Stimulated activated CD4-positive, alpha-beta T cell treated with anti-CD3 and anti-CD28 coated beads, Interleukin-4, amount 100 ng/mL, for 48 hours (primary cell): ENCODE measurements around the gene DGKE.

Source experiments
- DNase-seq, 2 donors: peaks; one replicate each; pipeline ENCODE4 v3.0.0-alpha.2; 2020; ENCODE audit warnings: low read depth in 2 of 2

The DGKE gene

DNA sequence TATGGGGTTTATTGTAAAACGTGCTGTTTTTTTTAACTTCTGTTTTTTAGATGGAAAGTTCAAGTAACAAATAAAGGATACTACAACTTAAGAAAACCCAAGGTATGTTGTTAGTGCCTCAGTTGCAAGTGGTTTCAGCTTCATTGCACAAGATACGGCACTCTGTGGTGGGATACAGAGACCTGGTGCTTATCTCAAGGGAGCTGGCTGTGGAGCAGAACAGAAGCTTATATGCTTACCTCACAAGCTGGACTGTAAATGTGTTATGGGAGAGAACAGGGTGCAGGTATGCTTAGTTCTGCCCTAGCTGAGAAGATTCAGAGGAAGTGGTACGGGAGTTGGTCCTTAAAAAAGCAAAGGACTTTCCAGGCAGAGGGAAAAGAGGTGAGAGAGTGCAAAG lies 15.2 kb downstream of the DGKE start:
- no peak for DNase-seq

DNA sequence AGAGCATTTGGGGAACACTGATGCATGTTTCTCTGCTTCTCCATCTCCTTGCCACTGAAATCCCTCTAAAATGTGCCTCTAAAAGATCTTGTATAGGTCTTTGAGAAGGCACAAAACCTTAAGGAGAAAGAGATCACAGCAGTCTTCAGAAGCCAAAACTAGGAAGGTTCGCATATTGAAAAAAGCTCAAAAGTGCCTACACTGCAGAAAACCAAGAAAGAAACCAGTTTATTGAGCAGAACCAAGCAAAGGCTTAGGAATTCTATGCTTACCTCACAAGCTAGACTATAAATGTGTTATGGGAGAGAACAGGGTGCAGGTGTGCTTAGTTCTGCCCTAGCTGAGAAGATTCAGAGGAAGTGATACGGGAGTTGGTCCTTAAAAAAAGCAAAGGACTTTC lies 16.6 kb downstream of the DGKE start:
- no peak for DNase-seq

DNA sequence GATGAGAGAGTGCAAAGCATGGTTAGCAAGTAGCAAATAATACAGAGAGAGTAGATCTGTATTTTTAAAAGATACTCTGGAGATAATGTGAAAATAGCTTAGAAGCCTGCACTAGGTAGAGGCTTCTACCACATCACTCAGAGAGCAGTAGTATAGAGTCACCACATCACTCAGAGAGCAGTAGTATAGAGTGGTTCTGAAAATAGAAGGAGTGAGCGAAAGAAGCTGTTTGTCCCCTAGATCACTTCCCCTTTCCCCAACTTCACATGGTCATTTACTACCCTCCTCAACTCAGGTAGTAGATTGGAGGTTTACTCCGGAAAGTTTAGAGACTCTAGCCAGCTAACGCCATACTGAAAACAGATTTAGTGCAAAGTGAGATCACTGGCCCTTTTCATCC lies 17.1 kb downstream of the DGKE start:
- DNase-seq = no peak

DNA sequence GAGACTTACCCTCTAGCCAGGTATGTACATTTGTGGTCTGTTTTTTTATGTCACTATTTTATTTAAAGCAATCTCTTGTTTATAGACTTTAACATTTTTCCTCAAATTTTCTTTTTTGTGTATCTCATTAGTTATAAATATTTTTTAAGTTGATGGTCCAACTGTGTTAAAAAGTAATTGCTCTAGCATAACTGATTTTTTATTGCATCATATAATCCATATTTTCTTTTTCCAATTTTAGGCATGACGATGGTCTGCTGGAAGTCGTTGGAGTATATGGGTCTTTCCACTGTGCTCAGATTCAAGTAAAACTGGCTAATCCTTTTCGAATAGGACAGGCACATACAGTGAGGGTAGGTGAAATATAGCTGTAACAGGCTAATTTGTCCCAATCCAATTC lies 27.9 kb downstream of the DGKE start:
- no peak for DNase-seq

DNA sequence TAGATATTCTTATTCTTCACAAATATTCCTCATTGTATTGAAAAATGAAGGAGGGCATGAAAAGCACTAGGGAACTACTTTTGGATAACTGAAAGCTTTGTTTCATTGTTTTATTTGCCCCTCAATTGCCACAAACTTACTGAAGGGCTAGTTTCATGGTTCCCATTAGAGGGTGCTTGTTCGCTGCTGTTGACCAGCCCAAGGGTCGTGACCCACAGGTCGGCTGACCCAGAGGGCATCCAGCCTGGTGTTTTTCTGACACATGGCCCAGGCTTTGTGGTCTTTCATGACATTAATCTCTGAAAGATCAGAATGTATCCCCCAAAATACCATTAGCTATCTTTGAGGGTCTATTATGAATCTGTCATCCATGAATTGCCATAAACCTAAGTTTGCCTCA lies 30.0 kb downstream of the DGKE start:
- no peak for DNase-seq

DNA sequence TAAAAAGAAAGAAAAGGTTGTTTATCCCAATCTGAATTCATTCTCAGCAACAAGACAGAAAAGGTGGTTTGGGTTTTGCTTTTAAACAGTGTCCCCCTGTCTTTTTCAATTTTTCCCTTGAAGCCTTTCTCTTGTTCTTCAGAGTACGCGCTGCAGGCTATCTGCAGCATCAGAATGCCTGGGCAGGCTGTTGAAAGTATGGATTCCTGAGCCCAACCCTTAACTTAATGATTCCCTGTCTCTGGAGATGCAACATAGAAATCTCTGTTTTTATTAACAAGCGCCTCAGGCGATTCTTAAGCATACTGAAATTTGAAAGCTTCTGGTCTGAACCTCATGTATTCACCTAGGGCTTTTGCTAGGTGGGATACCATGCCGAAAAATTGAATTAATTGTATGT lies 32.1 kb downstream of the DGKE start:
- no peak for DNase-seq

DNA sequence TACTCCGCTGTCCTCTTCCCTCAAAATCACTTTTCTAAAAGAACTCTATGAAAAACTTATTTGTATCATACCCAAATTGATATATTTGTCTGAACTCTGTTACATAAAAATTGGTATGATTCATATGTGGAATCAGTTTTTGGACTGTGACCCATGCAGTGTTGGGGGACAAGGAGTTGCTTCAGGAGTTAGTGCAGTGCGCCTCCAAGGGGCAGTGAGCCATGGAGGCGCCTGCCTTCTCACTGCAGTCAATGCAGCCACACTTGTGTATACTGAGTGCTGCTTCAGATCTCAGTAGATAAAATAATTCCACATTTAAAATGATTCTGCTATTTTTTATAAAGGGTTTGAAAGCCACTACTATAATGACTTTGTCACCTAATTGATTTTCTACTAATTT lies 32.5 kb downstream of the DGKE start:
- DNase-seq = no peak

DNA sequence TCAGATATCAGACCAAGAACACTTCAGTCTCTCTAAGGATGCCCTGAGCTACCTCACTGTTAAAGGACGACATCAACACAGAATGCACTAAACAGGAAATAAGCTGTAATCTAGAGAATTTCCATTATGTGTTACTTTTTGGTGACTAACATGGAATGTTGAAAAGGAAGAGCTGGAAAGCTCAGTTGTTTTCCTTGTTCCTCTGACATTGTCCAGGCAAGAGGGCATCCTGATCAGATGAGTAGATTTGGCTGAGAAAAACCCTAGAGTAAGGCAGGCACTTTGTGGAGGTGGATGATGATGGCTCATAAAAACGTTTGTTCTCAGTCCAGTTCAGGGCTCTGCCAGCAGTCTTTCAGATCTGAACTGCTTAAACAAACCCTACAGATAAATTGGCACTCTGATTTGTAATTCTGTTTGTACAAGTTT lies 34.0 kb downstream of the DGKE start:
- no peak for DNase-seq

DNA sequence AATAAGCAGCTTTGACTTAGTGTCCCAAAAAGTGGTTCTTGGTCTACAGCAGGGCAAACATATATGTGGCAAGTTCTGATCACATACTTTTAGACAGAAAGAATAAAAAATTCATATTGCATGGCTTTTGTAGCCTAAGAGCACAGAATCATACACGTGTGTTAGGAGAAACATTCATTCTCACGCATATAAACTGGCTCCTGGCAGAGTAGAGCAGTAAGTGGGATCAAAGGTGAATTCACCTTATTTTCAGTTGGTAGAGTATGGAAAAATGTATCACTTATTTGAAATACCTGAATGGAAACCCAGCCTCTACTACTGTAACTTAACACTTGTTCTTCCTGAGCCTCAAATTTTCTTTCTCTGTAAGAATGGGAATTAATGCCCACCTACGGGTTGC lies 34.8 kb downstream of the DGKE start:
- no peak for DNase-seq

DNA sequence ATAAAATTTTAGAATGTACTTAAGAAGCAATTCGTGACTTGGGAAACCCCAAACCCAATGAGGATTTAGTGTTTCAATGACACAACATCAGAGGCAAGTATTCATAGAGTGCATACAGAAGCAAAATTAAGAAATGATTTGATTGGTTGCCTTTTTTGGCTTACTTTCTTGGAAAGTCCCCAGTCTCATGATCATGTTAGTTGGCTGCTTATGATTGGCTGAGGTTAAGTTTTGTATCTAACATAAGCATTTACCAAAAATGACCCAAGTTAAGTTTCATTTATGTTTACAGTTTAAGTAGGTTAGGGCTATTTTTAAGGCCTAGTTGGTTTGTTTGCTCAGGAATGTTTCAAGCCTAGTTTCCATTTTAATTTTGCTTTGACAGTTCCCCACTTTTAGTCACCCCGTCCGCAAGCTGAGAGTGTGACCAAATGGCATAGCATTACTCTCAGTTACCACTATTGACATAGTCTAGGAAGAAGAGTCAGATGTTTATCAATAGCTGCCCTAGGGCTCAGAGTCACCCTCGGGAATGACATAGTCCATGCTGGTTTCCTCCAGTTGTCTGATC lies 36.2 kb downstream of the DGKE start:
- peak in 1 of 2 donors; percentile 10 for DNase-seq

DNA sequence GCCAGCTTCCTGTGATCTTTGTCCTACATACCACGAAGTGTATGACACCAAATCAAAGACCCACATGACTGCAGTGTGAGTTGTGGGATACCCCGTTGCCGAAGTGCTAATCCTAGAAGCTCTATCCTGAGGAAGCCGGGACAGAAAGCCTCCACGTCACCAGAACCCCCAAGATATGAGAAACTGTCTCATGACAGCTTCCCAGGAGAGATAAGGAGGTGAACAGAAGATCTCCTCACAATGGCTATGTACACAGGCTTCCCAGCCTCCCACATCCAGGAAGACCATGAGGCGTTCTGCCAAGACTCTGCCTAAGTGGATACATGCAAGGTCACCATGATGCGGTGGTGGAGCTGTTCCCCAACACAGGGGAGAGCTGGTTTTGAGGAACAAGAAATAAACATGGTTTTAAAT lies 42.8 kb downstream of the DGKE start:
- no peak for DNase-seq

DNA sequence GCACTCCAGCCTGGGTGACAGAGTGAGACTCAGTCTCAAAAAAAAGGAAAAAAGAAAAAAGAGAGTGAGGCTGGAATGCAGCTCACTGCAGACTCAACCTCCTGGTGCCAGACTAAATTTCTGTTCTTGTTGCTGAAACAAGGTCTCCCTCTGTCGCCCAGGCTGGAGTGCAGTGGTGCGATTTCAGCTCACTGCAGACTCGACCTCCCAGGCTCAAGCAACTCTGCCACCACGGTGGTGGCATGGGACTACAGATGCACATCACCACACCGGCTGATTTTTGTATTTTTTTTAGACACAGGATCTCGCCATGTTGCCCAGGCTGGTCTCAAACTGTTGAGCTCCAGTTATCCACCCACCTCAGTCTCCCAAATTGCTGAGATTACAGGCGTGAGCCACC lies 45.3 kb downstream of the DGKE start:
- no peak for DNase-seq

DNA sequence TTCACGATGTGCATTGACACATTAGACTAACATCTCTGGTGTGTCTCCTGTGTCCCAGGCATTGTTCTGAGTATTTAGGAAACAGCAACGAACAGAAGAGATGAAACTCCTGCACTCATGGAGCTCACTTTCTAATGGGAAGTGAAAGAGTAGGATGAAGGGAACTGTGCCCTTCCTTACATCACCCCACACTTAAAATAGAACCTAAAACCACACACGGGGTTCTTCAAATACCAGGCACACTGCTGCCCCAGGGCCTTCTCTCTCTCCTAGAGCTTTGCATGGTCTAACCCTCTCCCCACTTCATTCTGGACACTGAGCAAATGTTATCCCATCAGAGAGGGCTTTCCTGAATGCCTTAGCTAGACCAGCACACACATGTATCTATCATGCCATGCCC lies 46.2 kb downstream of the DGKE start:
- no peak for DNase-seq

DNA sequence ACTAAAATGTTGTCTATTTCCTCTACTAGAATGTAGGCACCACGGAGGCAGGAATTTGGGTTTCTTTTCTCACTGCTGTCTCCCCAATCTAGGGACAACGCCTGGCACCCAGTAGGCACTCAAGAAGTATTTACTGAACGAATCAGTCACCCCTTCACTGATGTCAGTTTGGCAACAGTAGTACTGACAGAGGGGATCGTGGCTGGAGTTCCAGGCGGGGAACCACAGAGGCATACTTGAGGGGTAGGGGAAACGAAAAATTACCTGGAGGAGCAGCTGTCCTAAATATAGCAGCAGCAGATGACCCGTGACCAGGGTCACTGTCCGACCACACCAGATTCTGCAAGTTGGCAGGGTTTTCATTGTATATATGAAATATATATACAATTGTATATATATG lies 46.6 kb downstream of the DGKE start:
- DNase-seq = no peak

DNA sequence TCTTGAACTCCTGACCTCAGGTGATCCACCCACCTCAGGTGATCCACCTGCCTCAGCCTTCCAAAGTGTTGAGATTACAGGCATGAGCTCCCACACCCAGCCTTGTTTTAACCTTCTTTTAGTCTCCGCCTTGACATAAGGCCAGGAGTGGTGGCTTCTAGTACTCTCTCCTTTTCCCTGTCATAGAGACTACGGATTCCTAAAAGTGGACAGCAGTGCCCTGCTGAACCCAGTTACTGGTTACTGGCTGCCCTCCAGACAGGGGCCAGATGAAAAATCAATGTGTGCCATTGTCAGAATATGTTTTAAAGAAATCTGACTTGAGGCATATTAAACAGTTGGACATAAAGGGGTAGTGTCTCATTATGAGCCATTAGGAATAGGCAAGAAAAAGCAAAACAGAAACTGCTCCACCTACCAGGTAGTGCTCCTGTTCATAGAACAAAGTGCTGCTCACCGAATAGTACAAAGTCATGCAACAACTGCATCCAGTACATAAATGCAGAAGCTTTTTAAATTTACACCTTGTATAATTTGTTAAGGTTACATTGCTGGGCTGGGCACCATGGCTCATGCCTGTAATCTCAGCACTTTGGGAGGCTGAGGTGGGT lies 47.8 kb downstream of the DGKE start:
- no peak for DNase-seq

DNA sequence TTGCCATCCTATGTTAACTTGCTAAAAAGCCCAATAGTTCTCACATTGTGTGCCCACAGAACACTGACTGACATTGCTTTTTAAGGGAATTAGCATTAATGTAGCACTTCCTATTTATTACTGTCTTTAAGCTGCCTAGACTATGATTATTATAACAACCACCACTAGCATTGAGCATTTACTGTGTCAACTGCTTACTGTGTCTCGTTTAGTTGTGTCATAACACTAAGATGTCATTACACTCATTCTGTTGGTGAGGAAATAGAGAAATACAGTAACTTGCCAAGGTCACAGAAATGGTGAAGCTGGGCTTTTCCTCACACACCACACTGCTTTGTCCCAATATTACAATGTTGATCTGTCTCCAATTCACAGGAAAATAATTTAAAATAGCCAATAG lies 49.7 kb downstream of the DGKE start:
- no peak for DNase-seq

DNA sequence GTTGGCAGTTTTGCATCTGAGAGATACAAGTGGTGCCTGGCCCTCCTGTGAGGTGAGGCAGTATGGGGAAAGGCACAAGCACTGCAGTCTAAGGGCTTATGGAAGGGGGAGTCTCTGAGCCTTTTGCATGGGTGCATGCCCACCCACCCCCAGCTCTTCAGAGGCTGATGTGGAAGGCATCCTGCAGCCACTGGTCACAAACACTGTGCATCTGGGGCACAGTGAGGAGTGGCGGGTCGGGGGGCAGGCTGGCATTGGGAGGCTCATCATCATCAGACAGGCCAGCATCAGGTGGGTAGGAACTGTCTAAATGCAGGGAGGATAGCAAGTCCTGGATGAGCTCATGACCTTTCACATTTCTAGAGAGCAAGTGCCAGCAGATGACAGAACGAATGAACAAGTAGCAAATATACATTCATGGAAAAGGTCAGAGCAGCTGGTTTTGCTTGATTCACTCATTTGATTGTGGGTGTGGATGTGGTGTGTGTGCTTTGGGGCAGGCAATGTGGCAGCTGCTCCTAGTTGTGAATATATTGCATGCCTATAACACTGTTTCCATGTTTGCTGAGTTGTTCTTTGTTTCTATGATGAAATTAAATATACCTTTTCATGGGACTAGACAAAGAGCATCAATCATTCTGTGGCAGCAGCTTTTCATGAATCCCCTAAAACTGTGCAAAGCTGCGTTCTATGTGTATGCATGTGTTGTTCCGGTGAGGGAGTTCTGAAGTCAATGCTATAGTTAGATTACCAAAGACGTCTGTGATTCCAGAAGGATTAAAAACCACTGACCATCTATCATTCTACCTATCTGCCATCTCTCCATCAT lies 50.7 kb downstream of the DGKE start:
- DNase-seq = no peak

DNA sequence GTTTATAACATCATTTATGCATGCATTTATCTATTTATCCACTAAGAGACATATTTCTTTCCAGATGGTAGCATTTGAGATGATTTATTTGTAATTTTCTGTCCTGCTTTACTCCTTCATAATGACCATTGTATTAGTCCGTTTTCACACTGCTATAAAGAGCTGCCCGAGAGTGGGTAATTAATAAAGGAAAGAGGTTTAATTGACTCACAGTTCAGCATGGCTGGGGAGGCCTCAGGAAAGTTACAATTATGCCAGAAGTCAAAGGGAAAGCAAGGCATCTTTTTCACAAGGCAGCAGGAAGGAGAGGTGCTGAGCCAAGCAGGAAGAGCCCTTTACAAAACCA lies 51.3 kb downstream of the DGKE start:
- DNase-seq = no peak

DNA sequence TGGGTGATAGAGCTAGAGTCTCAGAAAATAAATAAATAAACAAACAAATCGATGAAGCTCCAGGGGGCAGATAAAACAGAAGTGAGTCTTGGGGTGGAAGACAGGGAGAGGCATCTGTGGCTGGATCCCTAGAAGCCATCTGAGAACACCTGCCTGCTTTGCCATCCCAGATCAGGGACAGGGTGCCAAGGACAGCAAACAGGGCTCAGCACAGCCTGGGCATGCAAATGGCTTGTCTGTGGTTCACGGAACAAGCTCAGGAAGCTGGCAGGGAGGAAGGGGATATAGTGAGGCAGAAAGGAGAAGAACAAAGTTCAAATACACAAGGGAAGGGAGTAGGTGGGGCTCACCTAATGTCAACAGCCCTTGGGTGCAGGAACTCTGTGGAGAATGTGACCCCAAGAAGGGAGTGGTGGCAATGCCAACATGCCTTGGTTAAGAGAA lies 52.4 kb downstream of the DGKE start:
- DNase-seq = no peak

DNA sequence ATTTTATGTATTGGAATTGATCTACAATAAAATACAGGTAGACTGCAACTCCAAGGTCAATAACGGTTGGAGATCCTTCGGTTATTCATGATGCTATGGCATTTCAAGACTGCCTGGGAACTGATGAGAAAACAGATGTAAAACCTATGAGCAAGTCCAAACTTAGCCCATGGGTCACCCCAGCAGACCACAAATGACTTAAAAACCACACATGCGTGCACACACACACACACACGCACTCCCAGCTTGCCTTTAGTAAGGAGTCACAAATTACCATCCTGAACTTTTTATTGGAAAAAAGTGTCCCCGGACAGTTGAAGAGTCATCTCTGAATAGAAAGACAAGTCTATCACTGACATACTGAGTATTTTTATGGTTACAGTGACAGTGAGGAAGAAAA lies 53.2 kb downstream of the DGKE start:
- no peak for DNase-seq

DNA sequence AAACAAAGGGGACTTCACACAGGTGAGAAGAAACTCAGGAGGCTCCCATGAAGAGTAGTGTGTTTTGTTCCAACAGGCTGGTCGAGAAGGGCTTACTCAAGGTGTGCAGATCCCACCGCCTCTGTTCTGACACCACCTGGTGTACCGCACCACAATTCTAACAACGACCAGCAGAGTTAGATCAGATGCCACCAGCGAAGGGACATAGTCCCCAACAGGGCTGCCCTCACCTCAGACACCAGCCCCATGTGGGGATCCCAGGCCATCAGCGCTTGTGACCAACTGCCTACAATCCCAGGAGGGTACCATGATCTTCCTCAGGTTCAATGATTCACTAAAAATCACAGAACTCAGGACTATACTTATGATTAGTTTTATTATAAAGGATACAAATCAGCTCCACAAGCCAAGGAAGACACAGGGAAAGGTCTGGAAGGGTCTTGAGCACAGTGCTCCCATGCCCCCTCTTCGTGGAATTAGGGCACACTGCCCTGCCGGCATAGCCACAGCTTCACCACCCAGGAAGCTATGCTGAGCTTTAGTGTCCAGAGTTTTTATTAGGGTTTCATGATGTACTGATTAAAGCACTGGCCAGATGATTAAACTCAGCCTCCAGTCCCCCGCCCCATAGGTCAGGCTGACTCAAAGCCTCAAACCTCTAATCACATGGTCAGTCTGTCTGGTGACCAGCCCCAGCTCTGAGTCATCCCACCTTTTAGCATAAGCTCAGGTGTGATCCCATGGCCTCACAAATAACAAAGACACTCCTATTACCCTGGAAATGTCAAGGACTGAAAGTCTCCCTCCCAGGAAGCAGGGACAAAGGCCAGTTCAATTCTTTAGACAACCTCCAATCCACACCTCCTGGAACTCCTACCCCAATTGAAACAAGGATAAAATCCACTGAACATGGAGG lies 53.9 kb downstream of the DGKE start:
- DNase-seq = no peak

DNA sequence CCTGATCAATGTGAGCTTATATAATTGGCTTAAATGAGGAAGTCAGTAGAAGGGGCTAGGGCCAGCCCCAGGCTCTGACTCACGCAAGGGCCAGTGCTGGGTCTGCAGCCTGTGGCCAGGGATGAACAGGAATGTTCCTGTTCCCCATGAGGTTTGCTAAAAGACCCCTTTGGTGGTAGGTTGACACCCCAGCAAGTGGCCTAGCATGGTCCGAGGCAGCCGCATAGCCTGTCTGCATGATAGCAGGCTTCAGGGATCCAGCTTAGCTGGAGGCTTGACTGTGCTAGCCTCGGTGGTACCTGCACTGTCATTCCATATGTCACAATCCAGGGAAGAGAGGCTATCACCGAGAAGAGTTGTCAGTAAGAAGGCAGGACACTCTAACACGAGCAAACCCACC lies 56.4 kb downstream of the DGKE start:
- no peak for DNase-seq
